Loucy (cell line): ENCODE measurements around the gene SPINT1.

Experiments
- CTCF ChIP-seq: fragments of 200-600 bp; sonication (generic); conservative IDR thresholded peaks from 2 replicates; pipeline ENCODE4 v1.5.1; 2014; ENCODE audit warnings: mild to moderate bottlenecking, antibody characterized with exemption, low read length
- EZH2phosphoT487 ChIP-seq: fragments of 200-600 bp; IDR thresholded peaks from 2 replicates; pipeline ENCODE4 v1.6.1; 2018; ENCODE audit warnings: antibody characterized with exemption, mild to moderate bottlenecking, moderate library complexity, borderline replicate concordance

GRCh38 chr15:40875991-40876730 is 32.3 kb downstream of the SPINT1 start:
- no peak for TF ChIP-seq CTCF
- no peak for TF ChIP-seq EZH2phosphoT487
